GDM1 (cell line): ENCODE data around the gene SLC13A4.
A peak's percentile ranks its signal among the peaks of the same experiment; 100 is the strongest.
"Not testable (repeated sequence)": the region's sequence is repeated elsewhere in the genome, so short reads cannot be mapped to it uniquely, and the experiment has no call there.

Experiments
- DNase-seq: peaks from one replicate; lab custom pipeline; 2025; lab: John Stamatoyannopoulos, UW

Gene SLC13A4

DNA sequence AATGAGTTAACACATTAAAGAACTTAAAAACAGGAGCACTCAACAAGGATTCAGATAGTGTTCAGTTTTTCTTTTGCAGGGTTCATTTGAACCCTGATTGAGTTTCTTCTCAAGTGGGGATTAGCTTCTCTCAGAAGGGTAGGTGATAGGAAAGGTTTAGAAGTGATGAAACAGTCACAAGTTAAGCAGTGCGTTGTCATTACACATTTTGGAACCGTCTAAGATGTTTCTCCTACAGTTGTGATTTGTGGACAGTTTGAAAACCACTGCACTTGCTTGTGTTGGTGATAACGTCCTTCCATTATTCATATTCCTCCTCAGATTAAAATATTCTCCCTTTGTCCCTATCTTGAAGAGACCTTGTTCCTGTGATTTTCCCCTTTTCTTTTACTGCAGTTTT lies 62.9 kb downstream of the SLC13A4 start:
- DNase-seq = no peak

DNA sequence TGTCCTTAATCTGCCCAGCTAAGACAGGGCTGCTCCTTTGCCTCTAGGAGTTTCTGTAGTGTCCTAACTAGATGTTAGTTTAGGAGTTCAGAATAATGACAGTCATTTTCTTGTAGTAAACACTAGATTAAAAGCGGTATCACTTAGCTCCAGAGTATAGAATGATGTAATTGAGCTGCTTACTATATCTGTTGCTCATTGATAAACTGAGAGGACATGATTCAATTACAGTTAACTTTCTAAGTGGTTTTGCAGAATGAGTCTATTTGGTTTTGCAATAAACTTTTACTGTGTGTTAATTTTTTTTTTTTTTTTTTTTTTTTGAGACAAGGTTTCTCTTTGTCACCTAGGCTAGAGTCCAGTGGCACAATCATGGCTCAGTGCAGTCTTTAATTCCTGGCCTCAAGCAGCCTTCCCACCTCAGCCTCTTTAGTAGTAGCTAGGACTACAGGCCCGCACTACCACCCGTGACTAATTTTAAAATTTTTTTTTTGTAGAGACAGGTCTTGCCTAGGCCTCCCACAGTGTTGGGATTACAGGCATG lies 63.9 kb downstream of the SLC13A4 start:
- no peak for DNase-seq

DNA sequence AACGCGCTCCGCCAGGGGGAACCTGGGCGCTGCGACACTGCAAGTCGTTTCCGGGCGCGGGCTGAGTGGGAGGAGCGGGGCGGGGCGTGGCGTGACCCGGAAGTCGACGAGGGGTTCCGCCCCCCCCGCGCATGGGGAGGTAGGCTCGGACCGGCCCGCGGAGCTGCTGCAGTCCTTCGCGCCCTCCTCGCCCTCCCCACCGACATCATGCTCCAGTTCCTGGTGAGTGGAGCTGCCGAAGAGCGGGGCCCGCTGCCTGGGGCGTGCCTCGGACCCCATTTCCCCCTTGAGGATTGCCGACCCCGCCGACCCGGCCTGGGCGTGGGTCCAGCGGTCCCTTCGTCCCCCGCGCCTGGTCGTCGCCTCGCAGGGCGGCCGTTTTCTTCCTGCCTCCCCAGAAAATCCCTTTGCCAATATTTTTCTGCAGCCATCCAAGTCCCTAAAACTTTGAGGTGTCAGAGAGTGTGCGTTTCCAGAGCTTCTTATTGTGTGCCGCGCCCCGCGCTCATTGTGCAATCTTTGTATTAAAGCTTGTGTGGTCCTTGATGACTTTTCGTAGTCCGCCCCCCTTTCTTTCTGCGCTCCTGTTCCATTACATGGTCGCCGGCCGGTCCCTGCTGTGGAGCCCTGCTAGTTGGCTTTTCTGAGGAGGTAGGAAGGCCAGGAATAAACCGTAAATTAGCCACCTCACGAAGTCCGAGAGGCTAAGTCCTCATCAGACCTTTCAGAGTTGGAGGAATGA lies 65.4 kb downstream of the SLC13A4 start, which contains the start of gene STMP1:
Gene STMP1, plus strand, starts transcription at position 142 of the 742 bp plus-strand sequence.
- peak; percentile 94 for DNase-seq

DNA sequence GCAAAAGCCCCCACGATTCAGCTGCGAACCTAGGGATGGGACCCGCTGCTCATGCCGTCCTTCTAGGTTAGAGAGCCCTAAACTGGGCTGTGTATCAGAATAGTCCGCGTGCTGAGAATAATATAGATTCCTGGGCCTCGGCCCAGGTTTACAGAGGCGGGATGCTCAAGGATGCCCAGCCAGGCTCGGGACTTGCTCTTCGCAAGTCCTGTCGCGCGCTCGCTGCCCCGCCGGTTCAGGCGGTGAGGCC lies 65.9 kb downstream of the SLC13A4 start:
- DNase-seq = no peak

DNA sequence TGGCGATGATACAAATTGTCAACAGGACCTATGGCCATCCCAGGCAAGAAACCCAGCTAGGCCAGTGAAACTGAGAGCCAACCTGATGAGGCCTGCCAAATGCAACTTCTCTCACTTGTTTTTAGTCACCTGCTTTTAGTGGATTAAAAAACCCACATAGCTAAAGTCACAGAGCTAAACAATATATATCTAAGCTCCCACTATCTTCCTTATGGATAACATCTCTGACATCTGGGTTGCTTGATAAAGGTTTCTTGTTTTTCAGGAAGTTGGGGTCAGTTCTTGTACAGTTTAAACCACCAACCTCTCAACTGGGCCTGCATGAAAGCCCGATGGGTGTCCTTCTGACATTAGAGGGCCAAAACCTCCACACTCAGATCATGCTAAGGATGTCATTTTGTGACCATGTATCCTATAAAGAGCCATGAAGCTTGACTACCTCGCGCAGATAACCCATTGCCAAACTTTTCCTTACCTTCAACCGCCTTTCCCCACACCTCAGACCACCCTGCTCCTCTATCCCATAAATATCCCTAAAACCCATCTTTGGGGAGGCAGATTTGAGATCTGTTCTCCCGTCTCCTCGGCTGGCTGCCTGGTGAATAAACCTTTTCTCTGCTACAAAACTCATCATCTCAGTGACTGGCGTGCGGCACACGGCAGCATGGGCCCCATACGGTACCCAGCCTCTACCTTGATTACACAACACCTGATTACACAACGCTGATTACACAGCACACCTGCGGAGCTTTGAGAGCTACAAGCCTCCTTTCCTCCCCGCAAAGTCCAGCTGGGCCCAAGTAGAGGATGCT lies 66.5 kb downstream of the SLC13A4 start:
- DNase-seq = no peak

DNA sequence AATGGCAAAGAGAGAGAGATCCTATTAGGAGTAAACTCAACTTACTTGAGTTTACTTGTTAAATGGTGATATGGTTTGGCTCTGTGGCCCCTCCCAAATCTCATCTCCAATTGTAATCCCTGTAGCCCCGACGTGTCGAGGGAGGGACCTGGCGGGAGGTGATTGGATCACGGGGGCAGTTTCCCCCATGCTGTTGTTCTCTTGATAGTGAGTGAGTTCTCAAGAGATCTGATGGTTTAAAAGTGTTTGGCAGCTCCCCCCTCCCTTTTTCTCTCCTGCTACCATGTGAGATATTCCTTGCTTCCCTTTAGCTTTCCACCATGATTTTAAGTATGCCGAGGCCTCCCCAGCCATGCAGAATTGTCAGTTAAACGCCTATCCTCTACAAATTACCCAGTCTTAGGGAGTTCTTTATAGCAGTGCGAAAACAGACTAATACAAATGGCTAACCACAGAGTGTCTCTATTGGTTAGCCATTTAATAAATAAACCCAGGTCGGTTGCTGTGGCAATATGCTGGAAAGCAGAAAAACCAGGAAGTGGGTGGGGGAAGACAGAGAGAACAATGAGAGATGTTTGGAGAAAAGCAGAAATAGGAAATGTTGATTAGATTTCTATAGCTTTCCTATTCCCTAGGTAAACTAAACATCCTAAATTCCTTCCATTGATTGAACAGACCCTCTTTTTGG lies 68.7 kb downstream of the SLC13A4 start:
- DNase-seq = no peak

DNA sequence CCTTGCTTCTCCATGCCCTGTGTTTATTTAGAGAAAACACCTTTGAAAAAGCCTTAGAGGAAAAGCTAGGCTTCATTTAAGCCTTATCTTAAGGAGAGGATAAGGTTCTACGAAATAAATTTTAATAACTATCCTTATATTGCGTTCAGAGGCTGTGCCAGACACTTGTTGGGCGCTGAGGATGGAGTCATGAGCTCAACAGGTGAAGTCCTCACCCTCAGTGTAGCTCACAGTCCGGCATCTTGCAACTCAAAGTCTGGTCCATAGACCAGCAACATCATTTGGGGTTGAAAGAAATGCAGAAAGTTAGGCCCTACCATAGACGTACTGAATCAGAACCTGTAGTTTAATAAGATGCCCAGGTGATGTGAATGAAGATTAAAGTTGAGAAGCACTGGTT lies 69.4 kb downstream of the SLC13A4 start:
- no peak for DNase-seq

DNA sequence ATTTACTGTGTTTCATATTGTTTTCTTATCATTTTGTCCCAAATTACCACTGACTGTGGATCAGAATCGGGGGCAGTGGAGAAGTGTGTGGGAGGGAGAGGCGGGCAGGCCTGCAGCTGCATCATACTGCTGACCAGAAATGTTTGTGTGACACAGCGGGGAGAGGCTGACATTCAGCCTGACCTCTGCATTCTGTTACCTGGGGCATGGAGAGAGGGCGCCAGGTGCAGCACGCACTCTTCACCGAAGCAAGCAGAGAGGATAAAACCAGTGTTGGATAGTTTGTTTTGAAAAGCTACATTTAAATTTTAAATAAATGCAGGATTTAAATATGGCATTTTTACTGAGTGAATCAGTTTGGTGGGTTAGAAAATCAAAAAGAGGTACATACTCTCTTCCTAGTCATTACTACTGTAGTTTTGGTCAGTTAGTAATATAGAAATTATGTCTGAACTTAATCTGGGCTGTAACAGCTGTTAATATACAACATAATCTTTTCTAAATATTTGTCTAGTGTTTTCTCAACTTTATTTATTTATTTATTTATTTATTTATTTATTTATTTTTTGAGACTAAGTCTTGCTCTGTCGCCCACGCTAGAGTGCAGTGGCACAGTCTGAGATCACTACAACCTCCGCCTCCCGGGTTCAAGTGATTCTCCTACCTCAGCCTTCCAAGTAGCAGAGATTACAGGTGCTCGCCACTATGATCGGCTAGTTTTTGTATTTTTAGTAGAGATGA lies 74.5 kb downstream of the SLC13A4 start:
- DNase-seq = no peak

DNA sequence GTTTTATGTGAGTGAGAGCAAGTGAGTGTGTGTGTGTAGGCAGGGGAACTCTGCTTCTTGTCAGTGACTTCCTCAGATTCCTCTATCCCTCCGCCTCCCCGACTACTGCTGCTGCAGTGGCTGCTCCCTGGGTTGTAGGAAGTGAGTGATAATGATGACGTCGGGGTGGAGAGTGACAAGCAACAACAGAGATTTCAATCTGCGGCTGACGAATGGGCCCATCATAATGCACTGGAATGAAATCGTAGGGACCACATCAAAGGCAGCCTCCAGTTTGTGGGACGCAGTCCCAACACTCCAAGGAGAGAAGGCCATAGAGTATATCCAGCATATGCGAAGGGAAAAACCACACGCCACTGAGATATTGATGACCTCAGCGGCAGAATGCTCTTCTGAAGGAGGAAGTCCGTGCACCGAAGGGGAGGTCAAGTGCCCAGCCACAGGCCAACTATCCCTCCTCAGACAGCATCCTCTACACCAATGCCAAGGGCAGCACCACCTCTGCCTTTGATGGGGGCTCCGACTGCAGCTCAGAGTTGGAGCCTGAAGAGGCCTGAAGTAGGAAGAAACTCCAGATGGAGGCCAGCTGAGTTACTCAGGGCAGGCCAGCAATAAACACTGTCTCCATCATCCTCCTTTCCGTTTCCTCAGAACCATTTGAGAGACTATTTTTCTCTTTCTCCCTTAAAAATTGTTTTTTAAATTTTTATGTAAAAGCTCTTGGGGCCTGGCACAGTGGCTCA lies 77.0 kb downstream of the SLC13A4 start:
- DNase-seq = no peak

DNA sequence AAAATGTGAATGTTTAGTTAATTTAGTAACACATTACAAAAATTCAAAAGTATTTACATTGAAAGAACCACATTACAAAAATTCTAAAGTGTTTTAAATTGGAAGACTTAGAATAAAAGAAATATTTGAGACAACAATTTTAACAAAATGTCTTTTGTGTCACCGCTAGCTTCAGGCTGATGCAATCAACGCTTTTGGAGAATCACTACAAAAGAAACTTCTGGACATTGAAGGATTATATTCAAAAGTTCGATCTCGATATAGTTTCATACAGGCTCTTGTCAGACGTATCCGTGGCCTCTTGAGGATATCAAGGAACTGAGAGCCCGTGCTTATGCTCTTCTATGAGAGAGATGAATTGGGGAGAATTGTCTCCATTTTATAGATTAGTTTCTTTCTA lies 79.8 kb downstream of the SLC13A4 start:
- DNase-seq = no peak

DNA sequence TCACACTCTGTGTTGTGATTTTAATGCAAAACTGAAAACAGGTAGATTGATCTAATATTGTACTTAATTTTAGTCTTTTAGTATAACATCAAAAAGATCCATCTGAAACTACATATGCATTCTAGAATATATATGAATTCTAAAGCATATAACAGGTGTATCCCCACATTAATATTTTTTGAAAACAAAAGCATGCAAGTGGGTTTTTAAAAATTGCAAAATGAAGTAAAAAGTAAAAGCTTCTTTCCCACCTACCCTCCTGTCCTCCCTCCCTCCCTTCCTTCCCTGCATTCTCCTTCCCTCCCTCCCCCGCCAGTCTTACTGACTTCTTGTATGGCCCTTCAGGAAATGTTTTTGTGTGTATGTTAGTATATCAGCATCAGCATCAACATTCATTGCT lies 80.2 kb downstream of the SLC13A4 start:
- no peak for DNase-seq

DNA sequence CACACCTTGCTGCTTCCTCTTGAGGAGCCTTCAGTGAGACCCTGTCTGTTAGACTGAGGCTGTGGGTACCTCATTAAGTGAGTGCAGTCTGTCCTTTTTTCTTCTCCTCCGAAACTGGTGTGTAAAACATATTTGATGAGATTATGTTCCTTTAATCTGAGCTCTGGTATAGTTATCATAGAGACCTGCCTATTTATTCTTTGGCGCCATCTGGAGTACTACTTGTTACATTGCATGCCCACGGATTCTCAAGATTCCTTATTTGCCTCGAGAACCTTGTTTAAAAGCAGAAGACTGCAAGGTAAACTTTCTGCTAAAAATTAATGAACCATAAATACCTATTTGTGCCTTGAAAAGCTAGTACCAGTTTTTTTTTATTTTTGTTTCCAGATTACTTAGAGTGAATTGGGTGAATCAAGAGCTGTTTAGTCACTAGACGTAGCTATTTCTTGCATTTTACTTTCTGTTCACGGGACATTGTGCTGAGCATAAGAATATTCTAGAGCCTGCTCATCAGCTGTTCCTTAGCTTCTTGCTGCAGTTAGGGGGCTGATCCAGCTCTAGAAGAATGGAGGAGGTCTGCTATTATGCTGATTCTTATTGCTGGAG lies 82.6 kb downstream of the SLC13A4 start:
- no peak for DNase-seq

DNA sequence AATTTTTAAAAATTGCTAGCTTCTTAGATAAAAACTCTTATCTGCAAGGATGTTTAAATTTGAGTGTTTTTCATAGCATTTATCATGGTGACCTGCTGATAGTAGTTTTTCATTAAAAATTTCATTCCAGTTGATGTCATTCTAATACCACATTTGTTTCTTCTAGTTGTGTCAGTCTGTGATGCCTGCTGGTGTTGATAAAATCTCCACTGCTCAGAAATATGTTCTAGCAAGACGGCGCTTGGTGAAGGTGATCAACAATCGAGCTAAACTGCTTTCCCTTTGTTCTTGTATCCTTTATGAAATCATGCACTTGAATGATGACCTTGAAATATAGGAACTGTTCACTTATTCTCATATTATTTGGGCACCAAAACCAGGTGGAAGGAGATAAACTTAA lies 83.3 kb downstream of the SLC13A4 start:
- no peak for DNase-seq

DNA sequence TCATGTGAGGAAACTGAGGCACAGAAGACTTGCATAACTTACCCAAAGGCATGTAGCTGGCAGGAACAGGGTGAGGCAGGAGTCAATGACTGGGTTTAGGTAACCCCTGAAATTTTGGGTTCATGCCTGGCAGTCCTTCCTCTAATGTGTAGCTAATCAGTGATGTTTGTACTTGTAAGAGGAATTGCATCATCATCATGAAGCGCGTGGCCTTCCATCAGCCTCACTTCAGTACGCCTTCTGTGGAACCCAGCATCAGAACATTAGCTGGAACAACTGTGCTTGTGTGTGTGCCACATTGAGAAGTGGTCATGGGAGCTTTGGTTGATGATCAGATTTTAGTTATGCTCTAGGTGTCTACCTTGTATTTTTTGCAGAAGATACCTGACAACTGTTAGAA lies 83.8 kb downstream of the SLC13A4 start:
- DNase-seq = no peak

DNA sequence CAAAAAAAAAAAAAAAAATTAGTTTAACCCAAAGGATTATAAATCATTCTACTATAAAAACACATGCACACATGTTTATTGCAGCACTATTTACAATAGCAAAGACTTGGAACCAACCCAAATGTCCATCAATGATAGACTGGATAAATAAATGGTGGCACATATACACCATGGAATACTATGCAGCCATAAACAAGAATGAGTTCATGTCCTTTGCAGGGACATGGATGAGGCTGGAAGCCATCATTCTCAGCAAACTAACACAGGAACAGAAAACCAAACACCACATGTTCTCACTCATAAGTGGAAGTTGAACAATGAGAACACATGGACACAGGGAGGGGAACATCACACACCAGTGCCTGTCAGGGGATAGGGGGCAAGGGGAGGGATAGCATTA lies 88.3 kb downstream of the SLC13A4 start:
- DNase-seq = not testable (repeated sequence)

DNA sequence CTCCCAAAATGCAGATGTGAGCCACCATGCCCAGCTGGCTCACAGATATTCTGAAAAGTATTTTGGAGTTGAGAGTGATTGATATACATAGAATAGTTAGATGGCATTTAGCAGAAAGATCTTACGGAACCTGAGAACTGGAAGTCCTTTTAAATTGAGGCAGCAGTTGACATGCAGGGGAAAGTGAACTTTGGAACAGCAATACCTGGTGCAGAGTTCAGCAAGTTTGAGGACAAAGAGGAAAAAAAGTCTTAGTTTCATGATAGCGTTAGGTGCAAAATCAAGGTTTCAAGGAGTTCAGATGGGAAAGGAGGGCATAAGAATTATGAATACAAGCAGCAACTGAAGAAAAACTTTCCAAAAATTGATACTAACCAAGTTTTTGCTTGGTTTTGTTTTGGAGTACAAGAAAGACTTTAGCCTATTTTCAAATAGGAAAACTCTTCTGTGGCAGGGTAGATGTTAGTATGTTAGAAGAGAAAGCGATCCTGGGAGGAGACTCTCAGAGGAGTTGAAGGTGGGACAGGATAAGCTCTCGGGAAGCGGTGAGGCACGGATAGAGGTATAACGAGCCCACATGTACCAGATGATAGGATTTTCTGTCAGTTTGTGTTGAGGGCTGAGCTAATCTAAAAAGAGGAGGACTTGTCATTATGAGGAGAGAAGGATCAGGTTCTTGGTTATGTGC lies 93.7 kb downstream of the SLC13A4 start:
- no peak for DNase-seq
